Measurements from ENCODE around the gene TRIM4.

DNA sequence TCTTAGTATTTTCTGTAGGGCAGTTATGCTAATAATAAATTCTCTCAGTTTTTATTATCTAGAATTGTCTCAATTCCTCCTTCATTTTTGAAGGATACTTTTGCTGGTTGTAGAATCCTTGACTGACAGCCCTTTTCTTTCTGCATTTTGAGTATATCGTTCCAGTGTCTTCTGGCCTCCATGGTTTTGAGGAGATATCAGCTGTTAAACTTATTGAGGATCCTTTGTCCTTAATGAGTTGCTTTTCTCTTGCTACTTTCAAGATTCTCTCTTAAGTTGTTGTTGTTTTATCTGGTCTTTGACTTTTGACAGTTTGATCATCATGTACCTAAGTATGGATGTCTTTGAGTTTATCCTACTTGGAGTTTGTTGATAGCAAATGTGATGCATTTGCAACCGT lies 19.0 kb upstream of the TRIM4 start:
- no peak for TF ChIP-seq ZNF274 (IDR thresholded peaks at IDR 0.05; ENCODE audit: low read length)
- no peak for TF ChIP-seq ZNF274 (tag by site-specific recombination; IDR thresholded peaks at IDR 0.05; ENCODE audit: borderline replicate concordance)
- no peak for TF ChIP-seq SALL2 (tag by site-specific recombination; IDR thresholded peaks at IDR 0.05; ENCODE audit: borderline replicate concordance)
- TF ChIP-seq TCF7L2 (IDR thresholded peaks at IDR 0.05; ENCODE audit: borderline replicate concordance, low read depth, low read length) = no peak
- TF ChIP-seq KLF1 (tag by site-specific recombination; IDR thresholded peaks at IDR 0.05) = no peak
- TF ChIP-seq, protein P1, sequence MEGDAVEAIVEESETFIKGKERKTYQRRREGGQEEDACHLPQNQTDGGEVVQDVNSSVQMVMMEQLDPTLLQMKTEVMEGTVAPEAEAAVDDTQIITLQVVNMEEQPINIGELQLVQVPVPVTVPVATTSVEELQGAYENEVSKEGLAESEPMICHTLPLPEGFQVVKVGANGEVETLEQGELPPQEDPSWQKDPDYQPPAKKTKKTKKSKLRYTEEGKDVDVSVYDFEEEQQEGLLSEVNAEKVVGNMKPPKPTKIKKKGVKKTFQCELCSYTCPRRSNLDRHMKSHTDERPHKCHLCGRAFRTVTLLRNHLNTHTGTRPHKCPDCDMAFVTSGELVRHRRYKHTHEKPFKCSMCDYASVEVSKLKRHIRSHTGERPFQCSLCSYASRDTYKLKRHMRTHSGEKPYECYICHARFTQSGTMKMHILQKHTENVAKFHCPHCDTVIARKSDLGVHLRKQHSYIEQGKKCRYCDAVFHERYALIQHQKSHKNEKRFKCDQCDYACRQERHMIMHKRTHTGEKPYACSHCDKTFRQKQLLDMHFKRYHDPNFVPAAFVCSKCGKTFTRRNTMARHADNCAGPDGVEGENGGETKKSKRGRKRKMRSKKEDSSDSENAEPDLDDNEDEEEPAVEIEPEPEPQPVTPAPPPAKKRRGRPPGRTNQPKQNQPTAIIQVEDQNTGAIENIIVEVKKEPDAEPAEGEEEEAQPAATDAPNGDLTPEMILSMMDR (tag by site-specific recombination; IDR thresholded peaks at IDR 0.05) = no peak
- no peak for TF ChIP-seq ZNF239 (tag by site-specific recombination; IDR thresholded peaks at IDR 0.05)
- TF ChIP-seq, protein P2, sequence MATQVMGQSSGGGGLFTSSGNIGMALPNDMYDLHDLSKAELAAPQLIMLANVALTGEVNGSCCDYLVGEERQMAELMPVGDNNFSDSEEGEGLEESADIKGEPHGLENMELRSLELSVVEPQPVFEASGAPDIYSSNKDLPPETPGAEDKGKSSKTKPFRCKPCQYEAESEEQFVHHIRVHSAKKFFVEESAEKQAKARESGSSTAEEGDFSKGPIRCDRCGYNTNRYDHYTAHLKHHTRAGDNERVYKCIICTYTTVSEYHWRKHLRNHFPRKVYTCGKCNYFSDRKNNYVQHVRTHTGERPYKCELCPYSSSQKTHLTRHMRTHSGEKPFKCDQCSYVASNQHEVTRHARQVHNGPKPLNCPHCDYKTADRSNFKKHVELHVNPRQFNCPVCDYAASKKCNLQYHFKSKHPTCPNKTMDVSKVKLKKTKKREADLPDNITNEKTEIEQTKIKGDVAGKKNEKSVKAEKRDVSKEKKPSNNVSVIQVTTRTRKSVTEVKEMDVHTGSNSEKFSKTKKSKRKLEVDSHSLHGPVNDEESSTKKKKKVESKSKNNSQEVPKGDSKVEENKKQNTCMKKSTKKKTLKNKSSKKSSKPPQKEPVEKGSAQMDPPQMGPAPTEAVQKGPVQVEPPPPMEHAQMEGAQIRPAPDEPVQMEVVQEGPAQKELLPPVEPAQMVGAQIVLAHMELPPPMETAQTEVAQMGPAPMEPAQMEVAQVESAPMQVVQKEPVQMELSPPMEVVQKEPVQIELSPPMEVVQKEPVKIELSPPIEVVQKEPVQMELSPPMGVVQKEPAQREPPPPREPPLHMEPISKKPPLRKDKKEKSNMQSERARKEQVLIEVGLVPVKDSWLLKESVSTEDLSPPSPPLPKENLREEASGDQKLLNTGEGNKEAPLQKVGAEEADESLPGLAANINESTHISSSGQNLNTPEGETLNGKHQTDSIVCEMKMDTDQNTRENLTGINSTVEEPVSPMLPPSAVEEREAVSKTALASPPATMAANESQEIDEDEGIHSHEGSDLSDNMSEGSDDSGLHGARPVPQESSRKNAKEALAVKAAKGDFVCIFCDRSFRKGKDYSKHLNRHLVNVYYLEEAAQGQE (tag by site-specific recombination; IDR thresholded peaks at IDR 0.05) = no peak
- TF ChIP-seq SP3 (tag by site-specific recombination; IDR thresholded peaks at IDR 0.05) = no peak
